NT2/D1 (cell line): ENCODE data around the gene CTRB2.

Source experiments
- SUZ12 ChIP-seq: IDR thresholded peaks from 2 replicates; pipeline ENCODE4 v1.6.1; 2011; ENCODE audit not compliant: insufficient read length, insufficient read depth; ENCODE audit errors: extremely low read depth
- YY1 ChIP-seq: IDR thresholded peaks from 2 replicates; pipeline ENCODE4 v1.6.1; 2011; ENCODE audit not compliant: insufficient read length, insufficient read depth

DNA sequence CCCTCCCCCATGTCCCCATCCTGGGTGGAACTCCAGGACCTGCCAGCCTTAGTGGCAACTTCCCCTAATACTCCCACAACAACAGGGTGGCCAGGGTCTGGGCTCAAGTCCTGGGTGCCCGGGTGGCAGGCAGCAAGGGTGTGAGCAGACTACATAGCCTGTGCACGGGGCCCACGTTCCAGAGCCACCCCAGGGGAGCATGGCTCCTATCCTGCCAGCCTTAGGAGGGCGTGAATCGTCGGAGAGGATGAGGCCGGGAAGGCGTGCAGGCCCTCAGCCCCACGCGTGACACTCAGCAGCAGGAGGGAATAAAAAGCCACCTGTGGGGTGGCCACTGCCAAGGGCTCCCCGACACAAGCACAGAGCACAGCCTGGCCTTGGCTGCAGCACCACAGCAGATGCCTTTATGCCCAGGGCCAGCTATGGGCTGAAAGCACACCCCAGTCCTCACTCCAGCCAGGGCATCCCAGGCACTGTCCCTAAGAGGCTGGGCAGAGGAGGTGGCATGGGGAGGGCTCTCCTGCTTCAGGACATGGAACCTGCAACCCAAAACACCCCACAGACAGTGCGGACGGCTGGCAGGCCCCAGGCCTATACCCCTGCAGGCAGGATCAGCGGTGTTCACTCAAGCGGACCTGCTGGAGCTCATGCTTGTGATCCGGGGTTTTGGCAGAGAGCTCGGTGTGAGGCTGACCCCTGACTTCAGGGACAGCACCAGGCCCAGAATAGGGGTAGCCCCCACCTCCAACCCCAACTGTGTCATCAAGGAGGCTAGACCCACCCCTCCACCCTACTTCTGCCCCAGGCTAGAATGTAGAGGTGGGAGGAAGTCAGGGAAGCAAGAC lies 41.8 kb upstream of the CTRB2 start:
- no peak for TF ChIP-seq SUZ12
- TF ChIP-seq YY1: no peak
